ENCODE data around the gene LSMEM2. TPM values are rescaled to one million over a fixed set of nuclear protein-coding genes. Genes with fewer than 3 reads are reported as not detected.

Gene LSMEM2
- total and polyA plus RNA-seq, 2 of the 8 experiments (the other 6 are each of a cell fraction or from before 2014, with no cell fraction given), result 0.58 to 0.68 TPM

GRCh38 chr3:50287262-50287661, 8.4 kb downstream of the LSMEM2 start:
- Histone ChIP-seq H3K9me3 (ENCODE audit: insufficient read depth in 2 of 2, low read depth in 1 of 2, low read length in 1 of 2) (no peaks in the 10 kb centered on the region), H3K79me2 (ENCODE audit: control insufficient read depth in 1 of 2, insufficient read depth in 2 of 2, low read length in 2 of 2) (peaks cover 0 to 15% of the 10 kb centered on the region in 2 experiments; a peak in 3 of 4 replicates), H3K4ac (replicated peaks; ENCODE audit: insufficient read length, low read depth, low read length) (no peak overlapping the region), H3K23me2 (ENCODE audit: low read depth, low read length) (peaks cover 7% of the 10 kb centered on the region), H4K5ac (ENCODE audit: insufficient read length, low read depth, low read length) (no peak overlapping the region), H3K4me3 (ENCODE audit: extremely low read depth in 1 of 4, insufficient read depth in 2 of 4, low read depth in 3 of 4, low read length in 4 of 4) (no peak overlapping the region), H3K18ac (ENCODE audit: extremely low read depth, low read length) (no peak overlapping the region), H2BK12ac (ENCODE audit: low read depth, low read length) (no peak overlapping the region), H3K56ac (replicated peaks; ENCODE audit: insufficient read length, low read depth, low read length) (no peak overlapping the region), H2BK20ac (ENCODE audit: low read length) (no peak overlapping the region), H3K23ac (ENCODE audit: insufficient read length) (no peak overlapping the region), H2AK5ac (ENCODE audit: low read depth, low read length) (no peak overlapping the region), H4K20me1 (replicated peaks in 1 of 2; ENCODE audit: control insufficient read depth in 1 of 2, insufficient read depth in 2 of 2, low read length in 2 of 2) (peaks cover 0 to 13% of the 10 kb centered on the region in 2 experiments), H4K91ac (replicated peaks; ENCODE audit: insufficient read length, low read length) (no peak overlapping the region), H3K4me1 (replicated peaks in 1 of 4; ENCODE audit: control insufficient read depth in 3 of 4, insufficient read depth in 4 of 4, low read length in 3 of 4) (peaks cover 0 to 4% (median 2%) of the 10 kb centered on the region in 4 experiments; a peak in 4 of 7 replicates), H4K8ac (ENCODE audit: extremely low read depth, insufficient read depth, low read length) (no peak overlapping the region), H2BK15ac (ENCODE audit: low read length) (no peak overlapping the region), H3K79me1 (ENCODE audit: low read depth, low read length) (peaks cover 8% of the 10 kb centered on the region; the same call in 1 of the 2 replicates), H3K4me2 (ENCODE audit: insufficient read depth in 1 of 2, low read depth in 2 of 2, low read length in 2 of 2) (no peak overlapping the region), H2BK5ac (ENCODE audit: low read depth, low read length) (no peak overlapping the region), H3K27me3 (replicated peaks in 1 of 4; ENCODE audit: control insufficient read depth in 3 of 4, extremely low read depth in 1 of 4, insufficient read depth in 3 of 4, low read length in 3 of 4) (no peaks in the 10 kb centered on the region; a peak in 1 of 7 replicates), H3K14ac (ENCODE audit: insufficient read length) (no peak overlapping the region), H3K36me3 (ENCODE audit: control insufficient read depth in 2 of 4, insufficient read depth in 4 of 4, low read length in 3 of 4) (peaks cover 16 to 29% (median 22%) of the 10 kb centered on the region in 4 experiments), H3K9ac (replicated peaks in 1 of 4; ENCODE audit: extremely low read depth in 1 of 4, low read depth in 3 of 4, low read length in 3 of 4) (no peak overlapping the region), H2BK120ac (replicated peaks; ENCODE audit: low read depth, low read length) (no peak overlapping the region), H3K27ac (ENCODE audit: low read depth, low read length) (no peak overlapping the region), H2AFZ (ENCODE audit: low read length) (no peak overlapping the region)
- FAIRE-seq (no peak), DNase-seq (ENCODE audit: low read depth in 1 of 2, low spot score in 2 of 2) (no peak)
- 75% methylated on average over 1 of the region's 1 CpG; no CpG with 5 or more reads in 1 of the 2 experiments for WGBS, 2 experiments (ENCODE audit: extremely low coverage in 1 of 2, insufficient coverage in 1 of 2, insufficient read length in 1 of 2, insufficient replicate concordance in 2 of 2, low coverage in 1 of 2, low lambda C conversion rate in 2 of 2, missing lambda C conversion rate in 1 of 2)
- ChIA-PET POLR2A (ENCODE audit: partially characterized antibody) (interaction anchor here (0.7 to 6.8 kb wide), 4 partner anchors 8 to 46 kb away, joined by 3 to 122 read pairs (median 3); partner anchors contain the start of gene LSMEM2), CTCF (ENCODE audit: partially characterized antibody) (interaction anchor here (0.8 to 2.0 kb wide), 5 partner anchors 8 to 95 kb away, joined by 3 to 7 read pairs (median 5); no protein-coding TSS in a partner anchor)
- no peak for TF ChIP-seq CTBP2 (IDR thresholded peaks at IDR 0.05; ENCODE audit: borderline replicate concordance, insufficient read depth, insufficient read length, low read length)
- no peak for TF ChIP-seq JUND (IDR thresholded peaks at IDR 0.05; ENCODE audit: low read length)
- no peak for TF ChIP-seq CTCF (IDR thresholded peaks at IDR 0.05; ENCODE audit: control extremely low read depth in 1 of 3, insufficient read depth in 1 of 3, low read depth in 1 of 3, low read length in 3 of 3)
- TF ChIP-seq, protein P1, sequence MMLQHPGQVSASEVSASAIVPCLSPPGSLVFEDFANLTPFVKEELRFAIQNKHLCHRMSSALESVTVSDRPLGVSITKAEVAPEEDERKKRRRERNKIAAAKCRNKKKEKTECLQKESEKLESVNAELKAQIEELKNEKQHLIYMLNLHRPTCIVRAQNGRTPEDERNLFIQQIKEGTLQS (IDR thresholded peaks at IDR 0.05; ENCODE audit: insufficient read depth, low read depth, low read length), result no peak
